GM23248 (cell line): ENCODE data around the gene PLCXD1.

Experiments used
- EZH2 ChIP-seq: fragments of 200-600 bp; sonication (generic); IDR thresholded peaks from 2 replicates; pipeline ENCODE4 v1.6.1; 2018; ENCODE audit warnings: antibody characterized with exemption, mild to moderate bottlenecking; ENCODE audit not compliant: insufficient read depth, poor library complexity, severe bottlenecking
- EZH2phosphoT487 ChIP-seq: fragments of 200-600 bp; sonication (generic); IDR thresholded peaks from 2 replicates; pipeline ENCODE4 v1.6.1; 2018; ENCODE audit warnings: antibody characterized with exemption, moderate library complexity, mild to moderate bottlenecking, low read depth; ENCODE audit not compliant: insufficient read depth

GRCh38 chrX:344371-344901 lies 63.3 kb downstream of the PLCXD1 start:
- TF ChIP-seq EZH2 (no peak), EZH2phosphoT487 (no peak)
